HG03066 (cell line): ENCODE measurements around the gene PRPF40B.

ENCODE experiments used
- ATAC-seq: cut with Tn5 transposase; IDR thresholded peaks from one replicate; pipeline ENCODE4 v1.9.1; 2021; ENCODE audit warnings: low read depth; ENCODE audit not compliant: unreplicated experiment

PRPF40B gene

GRCh38 chr12:49680075-49680474 lies 56.7 kb downstream of the PRPF40B start:
- no peak for ATAC-seq

DNA sequence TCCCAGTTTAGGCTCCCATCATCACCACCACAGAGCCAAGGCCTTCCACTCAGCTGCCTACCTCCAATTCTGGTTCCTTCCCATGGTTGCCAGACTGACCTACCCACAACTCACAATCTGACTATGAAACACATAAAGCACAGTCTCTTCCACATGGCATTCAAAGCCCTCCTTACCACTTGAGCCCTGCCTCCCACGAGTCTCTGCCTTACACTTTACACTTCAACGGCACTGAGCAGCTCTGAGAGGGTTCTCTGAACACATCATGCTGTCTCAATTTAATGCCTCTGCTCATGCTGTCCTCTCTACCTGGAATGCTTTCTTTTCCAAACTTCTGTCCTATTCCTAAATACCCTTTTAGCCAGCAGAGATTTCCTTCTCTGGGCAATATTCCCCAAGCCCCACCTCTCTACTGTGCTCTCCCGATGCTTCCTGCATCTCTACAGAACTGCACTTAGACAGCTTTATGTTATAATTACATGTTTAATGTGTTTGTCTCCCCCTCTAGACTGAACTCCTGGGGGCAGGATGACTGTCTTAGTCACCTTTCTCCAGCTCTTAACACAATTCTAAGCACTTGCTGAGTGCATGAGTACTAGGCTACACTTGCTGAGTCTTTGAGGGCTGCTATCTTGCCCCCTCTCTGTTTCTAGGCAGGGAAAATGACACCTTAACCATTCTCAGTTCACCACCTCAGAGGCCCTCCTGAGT lies 60.4 kb downstream of the PRPF40B start:
- no peak for ATAC-seq

DNA sequence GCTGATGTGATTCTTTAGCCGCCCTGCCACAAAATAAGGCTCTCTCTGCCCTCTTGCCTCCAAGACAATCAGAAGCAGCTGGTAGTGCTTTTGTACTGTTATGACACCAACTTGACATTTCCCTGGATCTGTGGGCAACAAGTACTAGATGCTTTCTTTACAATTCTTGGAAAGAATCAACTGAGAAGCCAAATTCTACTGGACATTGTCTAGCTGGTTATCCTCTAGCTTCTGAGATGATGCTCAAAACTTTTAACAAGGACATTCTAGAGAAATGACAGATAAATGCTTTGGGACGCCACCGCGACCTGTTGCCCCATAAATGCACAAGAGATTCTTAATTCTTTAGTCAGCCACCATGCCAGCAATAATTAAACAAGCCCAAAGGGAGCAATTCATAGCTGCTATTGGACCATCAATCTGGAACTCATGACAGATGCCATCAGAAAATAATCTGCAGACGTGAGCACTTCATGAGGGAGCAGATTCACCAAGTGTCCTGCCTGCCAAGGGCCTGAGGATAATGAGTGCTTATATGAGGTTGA lies 61.0 kb downstream of the PRPF40B start:
- no peak for ATAC-seq

- no peak for ATAC-seq
Measured at GRCh38 chr12:49687941-49688340, 64.6 kb downstream of the PRPF40B start.

DNA sequence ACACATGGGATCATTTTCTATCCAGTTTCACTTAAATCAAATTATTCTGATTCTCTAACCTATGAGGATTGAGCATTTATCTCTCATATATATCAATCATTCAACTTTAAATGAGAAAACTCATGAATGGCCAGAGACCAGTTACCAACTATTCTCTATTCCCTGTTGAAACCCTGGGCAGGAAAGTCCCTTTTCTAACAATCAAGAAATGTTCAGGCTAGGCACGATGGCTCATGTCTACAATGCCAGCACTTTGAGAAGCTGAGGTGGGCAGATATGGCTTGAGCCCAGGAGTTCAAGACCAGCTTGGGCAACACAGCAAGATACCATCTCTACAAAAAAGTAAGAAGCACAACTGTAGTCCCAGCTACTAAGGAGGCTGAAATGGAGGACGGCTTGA lies 65.9 kb downstream of the PRPF40B start:
- ATAC-seq, result no peak

GRCh38 chr12:49689785-49690184 lies 66.4 kb downstream of the PRPF40B start:
- no peak for ATAC-seq

DNA sequence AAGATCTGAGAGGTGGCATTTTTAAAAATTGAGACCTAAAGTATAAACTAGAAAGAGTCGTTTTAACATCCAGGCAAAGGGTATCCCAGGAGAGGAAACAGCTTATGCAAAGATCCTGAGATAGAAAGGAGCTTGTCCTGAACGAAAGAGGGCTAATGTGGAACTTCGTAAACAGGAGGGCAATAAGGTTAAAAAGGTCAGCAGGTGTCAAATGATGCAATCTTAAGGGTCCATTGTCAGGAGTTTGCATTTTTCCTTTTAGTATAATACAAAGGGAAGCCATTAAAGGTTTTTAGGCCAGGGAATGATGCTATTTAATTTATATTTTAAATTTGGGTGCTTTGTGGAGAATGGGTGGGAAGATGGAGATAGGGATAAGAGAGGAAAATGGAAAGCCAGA lies 69.5 kb downstream of the PRPF40B start:
- no peak for ATAC-seq

DNA sequence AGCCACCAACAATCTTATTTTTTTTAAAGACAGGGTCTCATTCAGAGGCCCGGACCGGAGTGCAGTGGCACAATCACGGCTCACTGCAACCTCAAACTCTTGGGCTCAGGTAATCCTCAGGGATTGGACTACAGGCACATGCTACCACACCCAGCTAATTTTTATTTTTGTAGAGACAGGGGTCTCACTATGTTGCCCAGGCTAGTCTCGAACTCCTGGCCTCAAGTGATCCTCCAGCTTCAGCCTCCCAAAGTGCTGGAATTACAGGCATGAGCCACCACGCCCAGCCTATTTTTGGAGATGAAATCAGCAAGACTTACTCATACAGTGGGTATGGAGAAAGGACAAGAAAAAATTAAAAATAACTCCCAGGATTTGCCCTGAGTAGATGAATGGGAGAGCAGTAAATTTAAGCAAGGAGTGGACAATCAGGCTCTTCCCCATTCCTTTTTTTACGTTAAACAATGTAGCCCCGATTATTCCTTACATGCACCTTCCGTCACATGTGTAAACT lies 70.6 kb downstream of the PRPF40B start:
- no peak for ATAC-seq
